NCI-H2029 (cell line): ENCODE results near the gene MTMR12.

ENCODE experiments used
- DNase-seq: peaks from one replicate; lab custom pipeline; 2025; lab: John Stamatoyannopoulos, UW

The MTMR12 gene

GRCh38 chr5:32274548-32275395 lies 38.0 kb downstream of the MTMR12 start:
- no peak for DNase-seq

DNA sequence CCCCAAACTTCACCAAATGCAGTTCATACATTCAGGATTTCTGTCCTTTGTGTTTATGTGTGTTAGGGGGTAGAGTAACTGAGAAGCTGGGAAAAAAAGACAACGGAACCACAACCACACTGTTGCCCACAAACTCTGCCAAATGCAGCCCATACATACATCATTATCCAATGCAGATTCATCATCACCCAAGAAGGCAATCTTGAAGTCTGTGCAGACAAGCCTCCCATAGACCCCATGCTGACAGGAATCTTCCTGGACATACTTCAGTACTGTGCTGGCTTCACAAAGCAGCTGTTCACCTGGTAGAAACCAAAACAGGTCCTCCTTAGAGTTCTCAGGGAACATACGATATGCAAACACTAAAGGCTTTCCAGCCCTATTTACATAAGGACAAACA lies 38.9 kb downstream of the MTMR12 start:
- DNase-seq = no peak

DNA sequence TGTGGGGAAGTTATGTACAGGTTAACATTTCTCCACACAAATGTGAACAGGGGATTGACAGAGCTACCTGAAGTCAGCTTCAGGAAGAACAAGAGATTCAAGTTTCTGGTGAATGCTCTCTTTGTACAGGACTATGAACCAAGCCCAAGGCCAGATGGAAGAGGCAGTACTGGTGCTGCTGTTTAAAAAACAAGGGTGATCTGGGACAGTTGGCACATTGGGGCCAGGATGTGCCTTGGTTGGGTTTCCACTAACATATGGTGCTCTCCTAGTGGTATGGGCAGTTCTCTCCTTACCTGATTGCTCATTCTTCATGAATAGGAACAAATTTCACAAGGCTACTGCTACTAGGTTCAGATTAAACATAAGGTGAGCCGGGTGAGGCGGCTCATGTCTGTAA lies 40.0 kb downstream of the MTMR12 start:
- DNase-seq = no peak

GRCh38 chr5:32270946-32271345 lies 41.8 kb downstream of the MTMR12 start:
- no peak for DNase-seq

GRCh38 chr5:32270178-32270577 lies 42.6 kb downstream of the MTMR12 start:
- no peak for DNase-seq

DNA sequence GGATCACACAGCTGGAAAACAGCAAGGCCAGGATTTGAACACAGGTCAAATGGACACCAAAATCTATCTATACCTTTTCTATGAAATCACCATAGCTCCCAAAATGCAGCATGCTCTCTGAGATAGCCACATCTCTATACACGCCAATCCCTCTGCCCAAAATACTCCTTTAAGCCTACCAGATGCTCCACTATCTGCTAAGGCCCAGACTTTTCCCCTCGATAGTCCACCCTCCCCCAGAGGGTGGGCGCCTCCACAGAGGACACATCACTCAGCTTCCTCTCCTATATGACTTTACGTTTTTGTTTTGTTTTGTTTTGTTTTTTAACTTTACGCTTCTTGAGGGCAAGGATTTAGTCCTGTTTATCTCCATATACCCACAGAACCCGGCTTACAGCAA lies 46.8 kb downstream of the MTMR12 start:
- no peak for DNase-seq

- DNase-seq = no peak
Observed at GRCh38 chr5:32264957-32265572, 47.7 kb downstream of the MTMR12 start.

DNA sequence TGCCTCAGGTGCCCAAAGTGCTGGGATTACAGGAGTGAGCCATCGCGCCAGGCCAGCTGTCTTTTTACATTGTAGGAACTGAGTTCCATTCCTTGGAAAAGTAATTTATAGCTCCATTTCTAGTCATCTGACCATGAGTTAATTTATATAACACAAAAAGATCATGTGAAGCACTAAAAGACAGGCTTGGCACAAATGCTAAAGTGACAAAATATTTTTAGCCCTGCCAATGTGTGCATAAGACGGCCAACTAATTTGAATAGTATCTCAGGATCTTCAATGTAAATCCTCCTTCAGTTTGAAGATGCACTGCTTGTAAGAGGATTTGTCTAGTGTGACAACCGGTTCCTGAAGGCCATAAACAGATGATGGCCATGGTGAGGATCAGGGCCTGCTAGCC lies 49.1 kb downstream of the MTMR12 start:
- no peak for DNase-seq

DNA sequence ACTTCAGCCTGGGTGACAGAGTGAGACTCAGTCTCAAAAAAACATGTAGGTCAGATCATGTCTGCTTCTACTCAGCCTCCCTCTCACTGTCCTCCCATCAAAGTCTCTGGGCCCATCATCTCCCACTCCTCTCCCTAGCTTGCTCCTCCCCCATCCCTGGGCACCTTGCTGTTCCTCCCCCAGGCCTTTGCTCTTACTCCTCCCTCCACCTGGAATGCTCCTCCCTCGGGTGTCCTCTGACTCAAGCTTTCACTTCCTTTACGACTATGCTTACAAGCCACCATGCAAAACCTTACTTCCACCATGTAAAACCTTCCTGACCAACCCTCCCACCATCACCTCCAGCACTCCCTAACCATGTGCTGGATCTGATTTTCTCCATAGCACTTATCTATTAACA lies 51.5 kb downstream of the MTMR12 start:
- no peak for DNase-seq

DNA sequence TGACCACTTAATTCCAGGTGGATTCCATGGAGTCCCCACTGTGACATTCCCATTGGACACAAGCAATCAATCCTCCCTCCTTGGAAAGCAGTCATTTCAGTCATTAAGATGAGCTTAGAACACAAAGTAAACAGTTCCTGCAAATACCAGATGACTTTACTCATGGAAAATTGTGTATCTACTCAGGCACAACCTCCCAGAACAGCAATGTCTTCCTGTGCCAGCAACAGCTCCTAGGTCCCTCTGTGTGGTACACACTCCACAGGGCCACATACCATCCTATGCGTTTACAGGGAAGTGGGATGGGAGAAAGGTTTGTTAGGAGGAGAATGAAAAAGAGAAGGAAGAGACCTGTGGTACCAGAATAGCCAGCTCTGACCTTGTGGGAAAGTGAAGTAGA lies 53.7 kb downstream of the MTMR12 start:
- no peak for DNase-seq

GRCh38 chr5:32258424-32258823 lies 54.3 kb downstream of the MTMR12 start:
- DNase-seq = no peak

GRCh38 chr5:32255540-32255900 lies 57.2 kb downstream of the MTMR12 start:
- no peak for DNase-seq

GRCh38 chr5:32254881-32255539 lies 57.7 kb downstream of the MTMR12 start:
- no peak for DNase-seq

- DNase-seq = no peak
Observed at GRCh38 chr5:32251871-32252458, 60.8 kb downstream of the MTMR12 start.

- DNase-seq = no peak
Observed at GRCh38 chr5:32249668-32250067, 63.1 kb downstream of the MTMR12 start.

DNA sequence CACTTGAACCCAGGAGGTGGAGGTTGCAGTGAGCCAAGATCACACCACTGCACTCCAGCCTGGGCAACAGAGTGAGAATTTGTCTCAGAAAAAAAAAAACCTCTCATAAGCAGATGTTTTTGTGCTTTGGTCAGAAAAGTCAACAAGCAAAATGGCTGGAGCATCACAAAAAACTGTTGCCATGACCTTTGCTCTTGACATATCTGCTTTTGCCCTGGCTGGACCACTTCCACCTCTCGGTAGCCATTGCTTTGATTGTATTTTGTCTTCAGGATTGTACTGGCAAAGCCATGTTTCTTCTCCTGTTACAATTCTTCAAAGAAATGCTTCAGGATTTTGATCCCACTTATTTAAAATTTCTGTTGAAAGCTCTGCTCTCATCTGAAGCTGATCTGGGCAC lies 67.0 kb downstream of the MTMR12 start:
- no peak for DNase-seq

DNA sequence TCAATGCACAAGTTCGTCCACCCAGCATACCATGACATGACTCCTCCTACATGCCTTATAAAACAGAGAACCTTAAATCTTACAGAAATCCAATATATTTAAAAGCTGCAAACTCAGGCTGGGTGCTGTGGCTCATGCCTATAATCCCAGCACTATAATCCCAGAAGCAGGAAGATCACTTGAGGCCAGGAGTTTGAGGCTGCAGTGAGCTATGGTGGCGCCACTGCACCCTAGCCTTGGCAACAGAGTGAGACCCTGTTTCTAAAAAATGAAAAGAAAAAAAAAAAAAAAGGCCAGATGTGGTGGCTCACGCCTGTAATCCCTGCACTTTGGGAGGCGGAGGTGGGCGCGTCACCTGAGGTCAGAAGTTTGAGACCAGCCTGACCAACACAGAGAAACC lies 68.7 kb downstream of the MTMR12 start:
- no peak for DNase-seq

- DNase-seq = no peak
Observed at GRCh38 chr5:32241034-32241783, 71.5 kb downstream of the MTMR12 start.

DNA sequence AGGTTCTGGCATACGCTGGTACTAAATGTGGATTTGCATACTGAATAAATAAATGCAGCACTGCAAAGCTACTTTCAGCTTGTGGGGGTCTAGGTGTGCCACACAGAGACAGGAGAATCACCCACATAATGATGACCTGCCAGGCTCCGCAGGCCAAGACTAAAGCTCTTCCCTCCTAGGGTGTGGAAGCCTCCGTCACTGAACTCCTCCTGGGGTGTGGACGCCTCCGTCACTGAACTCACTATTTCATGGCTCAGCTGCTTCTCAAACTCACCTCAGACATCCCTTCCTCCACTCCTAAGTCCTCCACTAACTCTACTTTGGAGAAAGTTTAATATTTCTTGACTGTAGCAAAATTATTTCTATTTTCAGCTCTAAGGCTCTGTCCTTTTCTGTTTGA lies 73.4 kb downstream of the MTMR12 start:
- DNase-seq = no peak

- DNase-seq = peak; percentile 67
Observed at GRCh38 chr5:32233696-32234447, 78.9 kb downstream of the MTMR12 start.

GRCh38 chr5:32233220-32233695 lies 79.5 kb downstream of the MTMR12 start:
- DNase-seq = no peak
